Trophoblast cell (in vitro differentiated cells and primary cell): ENCODE data around the gene CD302.
A peak's percentile ranks its signal among the peaks of the same experiment; 100 is the strongest.

ENCODE experiments used
- DNase-seq, 2 donors: peaks; one replicate each; pipeline ENCODE4 v3.0.0-alpha.2; 2016
- H2AFZ ChIP-seq: 2 replicates; pipeline ENCODE4 v1.6.1; 2013; ENCODE audit warnings: low read length, moderate library complexity, mild to moderate bottlenecking; ENCODE audit not compliant: insufficient read depth, poor library complexity
- H2AK5ac ChIP-seq: 2 replicates; pipeline ENCODE4 v1.6.1; 2013; ENCODE audit warnings: mild to moderate bottlenecking, low read length
- H2BK120ac ChIP-seq: 2 replicates; pipeline ENCODE4 v1.6.1; 2013; ENCODE audit warnings: low read length, mild to moderate bottlenecking, moderate library complexity; ENCODE audit not compliant: insufficient read depth, poor library complexity
- H2BK12ac ChIP-seq: 2 replicates; pipeline ENCODE4 v1.6.1; 2013; ENCODE audit warnings: mild to moderate bottlenecking, low read length, moderate library complexity
- H2BK5ac ChIP-seq: 2 replicates; pipeline ENCODE4 v1.6.1; 2013; ENCODE audit warnings: low read length, low read depth, moderate library complexity, mild to moderate bottlenecking; ENCODE audit not compliant: poor library complexity
- H3K14ac ChIP-seq: 2 replicates; pipeline ENCODE4 v1.6.1; 2013; ENCODE audit warnings: mild to moderate bottlenecking, low read length
- H3K18ac ChIP-seq: 2 replicates; pipeline ENCODE4 v1.6.1; 2013; ENCODE audit warnings: mild to moderate bottlenecking, low read length
- H3K23ac ChIP-seq: 2 replicates; pipeline ENCODE4 v1.6.1; 2013; ENCODE audit warnings: low read length
- H3K27ac ChIP-seq: 2 replicates; pipeline ENCODE4 v1.5.1; 2013; ENCODE audit warnings: low read depth, mild to moderate bottlenecking, inconsistent platforms, low read length, moderate library complexity
- H3K27me3 ChIP-seq: 2 replicates; pipeline ENCODE4 v1.6.1; 2013; ENCODE audit warnings: inconsistent platforms, mild to moderate bottlenecking, low read length, moderate library complexity; ENCODE audit not compliant: insufficient read depth
- H3K36me3 ChIP-seq, 2 experiments: 1 replicate in 1 of 2; 2 replicates in 1 of 2; pipeline ENCODE4 v1.6.1; 2013; ENCODE audit warnings: low read length in 2 of 2, mild to moderate bottlenecking in 2 of 2, moderate library complexity in 1 of 2; ENCODE audit not compliant: insufficient read depth in 2 of 2, control insufficient read depth in 1 of 2
- H3K4ac ChIP-seq: 2 replicates; pipeline ENCODE4 v1.6.1; 2013; ENCODE audit warnings: low read depth, mild to moderate bottlenecking, low read length, moderate library complexity
- H3K4me1 ChIP-seq, 2 experiments: 1 replicate in 1 of 2; 2 replicates in 1 of 2; pipeline ENCODE4 v1.6.1; 2013; ENCODE audit warnings: low read length in 2 of 2, mild to moderate bottlenecking in 2 of 2, moderate library complexity in 1 of 2; ENCODE audit not compliant: insufficient read depth in 2 of 2, control insufficient read depth in 1 of 2
- H3K4me2 ChIP-seq: 2 replicates; pipeline ENCODE4 v1.6.1; 2013; ENCODE audit warnings: inconsistent platforms, mild to moderate bottlenecking, low read length, moderate library complexity
- H3K4me3 ChIP-seq: 2 replicates; pipeline ENCODE4 v1.5.1; 2013; ENCODE audit warnings: mild to moderate bottlenecking, low read depth, low read length, inconsistent platforms
- H3K79me1 ChIP-seq: one replicate; pipeline ENCODE4 v1.6.1; 2013; ENCODE audit warnings: low read length
- H3K79me2 ChIP-seq: 2 replicates; pipeline ENCODE4 v1.6.1; 2013; ENCODE audit warnings: low read length, mild to moderate bottlenecking; ENCODE audit not compliant: control insufficient read depth, insufficient read depth, poor library complexity
- H3K9ac ChIP-seq: 2 replicates; pipeline ENCODE4 v1.6.1; 2013; ENCODE audit warnings: mild to moderate bottlenecking, low read length
- H3K9me3 ChIP-seq: 2 replicates; pipeline ENCODE4 v1.6.1; 2013; ENCODE audit warnings: low read depth, mild to moderate bottlenecking, control low read depth, inconsistent platforms, low read length; ENCODE audit not compliant: insufficient read depth
- H4K12ac ChIP-seq: 2 replicates; pipeline ENCODE4 v1.6.1; 2013; ENCODE audit warnings: low read depth, mild to moderate bottlenecking, low read length, moderate library complexity
- H4K8ac ChIP-seq: 2 replicates; pipeline ENCODE4 v1.6.1; 2013; ENCODE audit warnings: low read depth, mild to moderate bottlenecking, low read length, moderate library complexity
- H4K91ac ChIP-seq: one replicate; pipeline ENCODE4 v1.6.1; 2013; ENCODE audit warnings: low read depth, mild to moderate bottlenecking, low read length, moderate library complexity
- WGBS: extraction: QIAGEN DNeasy Blood & Tissue Kit; methylation state at CpG from one replicate; pipeline ENCODE4 v1.1.7; 2013; ENCODE audit warnings: missing lambda C conversion rate; ENCODE audit not compliant: insufficient read length, insufficient coverage; ENCODE audit errors: extremely low coverage; 5-methylcytosine and 5-hydroxymethylcytosine counted together

CD302 gene

GRCh38 chr2:159808032-159808425 is 10.0 kb upstream of the CD302 start:
- H3K27me3 ChIP-seq: no peaks in the 10 kb centered on the region
- no peaks in the 10 kb centered on the region for H3K79me2 ChIP-seq
- no peak for DNase-seq
- no peak overlapping the region for H3K4ac ChIP-seq
- no peaks in the 10 kb centered on the region for H3K36me3 ChIP-seq
- no peak overlapping the region for H3K9ac ChIP-seq
- WGBS: no CpG with 5 or more reads among the region's 5 CpGs
- H2BK120ac ChIP-seq: no peak overlapping the region
- H4K12ac ChIP-seq: no peak overlapping the region
- no peak overlapping the region for H2BK12ac ChIP-seq
- no peak overlapping the region for H2AK5ac ChIP-seq
- no peak overlapping the region for H3K4me3 ChIP-seq
- no peaks in the 10 kb centered on the region for H3K4me1 ChIP-seq
- no peak overlapping the region for H3K14ac ChIP-seq
- no peak overlapping the region for H2AFZ ChIP-seq
- H4K8ac ChIP-seq: no peak overlapping the region
- no peak overlapping the region for H3K27ac ChIP-seq
- H4K91ac ChIP-seq: no peak overlapping the region
- no peak overlapping the region for H3K4me2 ChIP-seq
- no peaks in the 10 kb centered on the region for H3K79me1 ChIP-seq
- no peak overlapping the region for H3K18ac ChIP-seq
- no peaks in the 10 kb centered on the region for H3K9me3 ChIP-seq
- H3K23ac ChIP-seq: no peak overlapping the region
- H2BK5ac ChIP-seq: no peak overlapping the region

- Histone ChIP-seq H3K4me2 (no peak overlapping the region), H3K4me1 (no peaks in the 10 kb centered on the region), H4K91ac (no peak overlapping the region), H2BK120ac (no peak overlapping the region), H3K9ac (no peak overlapping the region), H3K27me3 (no peaks in the 10 kb centered on the region), H4K12ac (no peak overlapping the region), H2AFZ (no peak overlapping the region), H2AK5ac (no peak overlapping the region), H3K79me2 (no peaks in the 10 kb centered on the region), H3K14ac (no peak overlapping the region), H3K4me3 (no peak overlapping the region), H4K8ac (no peak overlapping the region), H2BK12ac (no peak overlapping the region), H2BK5ac (no peak overlapping the region), H3K79me1 (no peaks in the 10 kb centered on the region), H3K36me3 (no peaks in the 10 kb centered on the region), H3K23ac (no peak overlapping the region), H3K9me3 (no peaks in the 10 kb centered on the region), H3K18ac (no peak overlapping the region), H3K4ac (no peak overlapping the region), H3K27ac (no peak overlapping the region)
- peak; percentile 49 to 84 for DNase-seq
- 100% methylated on average over 1 of the region's 4 CpGs for WGBS
Measured at GRCh38 chr2:159807183-159808031, 9.4 kb upstream of the CD302 start.

GRCh38 chr2:159804941-159805340 is 6.9 kb upstream of the CD302 start:
- H3K4ac ChIP-seq: no peak overlapping the region
- no peak overlapping the region for H2BK120ac ChIP-seq
- H2BK12ac ChIP-seq: no peak overlapping the region
- H2AK5ac ChIP-seq: no peak overlapping the region
- no peaks in the 10 kb centered on the region for H3K36me3 ChIP-seq
- H3K23ac ChIP-seq: no peak overlapping the region
- H4K91ac ChIP-seq: no peak overlapping the region
- no peaks in the 10 kb centered on the region for H3K4me1 ChIP-seq
- WGBS: no CpG with 5 or more reads among the region's 4 CpGs
- no peak overlapping the region for H3K4me2 ChIP-seq
- H3K14ac ChIP-seq: no peak overlapping the region
- no peaks in the 10 kb centered on the region for H3K79me1 ChIP-seq
- no peak overlapping the region for H2AFZ ChIP-seq
- no peak overlapping the region for H4K8ac ChIP-seq
- H3K79me2 ChIP-seq: no peaks in the 10 kb centered on the region
- no peak overlapping the region for H4K12ac ChIP-seq
- no peak overlapping the region for H3K9ac ChIP-seq
- H3K4me3 ChIP-seq: no peak overlapping the region
- no peak overlapping the region for H2BK5ac ChIP-seq
- peak in 1 of 2 donors; percentile 33 for DNase-seq
- H3K9me3 ChIP-seq: no peaks in the 10 kb centered on the region
- H3K27ac ChIP-seq: no peak overlapping the region
- no peaks in the 10 kb centered on the region for H3K27me3 ChIP-seq
- H3K18ac ChIP-seq: no peak overlapping the region

- Histone ChIP-seq H4K91ac (no peak overlapping the region), H3K79me2 (no peaks in the 10 kb centered on the region), H3K4ac (no peak overlapping the region), H4K12ac (no peak overlapping the region), H3K23ac (no peak overlapping the region), H3K27me3 (no peaks in the 10 kb centered on the region), H2AFZ (no peak overlapping the region), H3K9me3 (no peaks in the 10 kb centered on the region), H3K14ac (no peak overlapping the region), H3K4me2 (no peak overlapping the region), H3K18ac (no peak overlapping the region), H3K9ac (no peak overlapping the region), H3K27ac (no peak overlapping the region), H3K79me1 (no peaks in the 10 kb centered on the region), H3K36me3 (no peaks in the 10 kb centered on the region), H2BK5ac (no peak overlapping the region), H4K8ac (no peak overlapping the region), H2AK5ac (no peak overlapping the region), H3K4me3 (no peak overlapping the region), H2BK120ac (no peak overlapping the region), H3K4me1 (no peaks in the 10 kb centered on the region), H2BK12ac (no peak overlapping the region)
- DNase-seq: no peak
- WGBS: no CpG with 5 or more reads among the region's 2 CpGs
Measured at GRCh38 chr2:159803235-159803962, 5.4 kb upstream of the CD302 start.
